ENCODE results near the gene PSMD10.

DNA sequence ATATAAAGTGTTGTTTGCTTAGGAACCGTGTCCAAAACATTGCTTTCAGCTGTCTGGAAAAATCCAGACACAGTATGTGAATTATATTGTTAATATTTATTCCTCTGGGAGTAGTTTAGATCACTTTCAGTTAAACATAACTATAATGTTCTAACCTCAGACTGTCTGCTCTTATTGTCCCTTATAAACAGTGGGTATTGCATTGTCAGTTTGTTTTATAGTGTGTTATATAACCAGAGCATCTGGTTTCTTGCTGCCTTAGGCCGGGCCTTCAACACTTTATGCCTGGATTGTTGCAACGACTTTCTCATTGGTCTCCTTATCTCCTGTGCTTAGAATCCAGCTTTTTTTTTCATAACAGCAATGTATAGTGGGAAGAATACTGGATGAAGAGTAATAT is 26.6 kb upstream of the PSMD10 start:
- TF ChIP-seq, protein P1, sequence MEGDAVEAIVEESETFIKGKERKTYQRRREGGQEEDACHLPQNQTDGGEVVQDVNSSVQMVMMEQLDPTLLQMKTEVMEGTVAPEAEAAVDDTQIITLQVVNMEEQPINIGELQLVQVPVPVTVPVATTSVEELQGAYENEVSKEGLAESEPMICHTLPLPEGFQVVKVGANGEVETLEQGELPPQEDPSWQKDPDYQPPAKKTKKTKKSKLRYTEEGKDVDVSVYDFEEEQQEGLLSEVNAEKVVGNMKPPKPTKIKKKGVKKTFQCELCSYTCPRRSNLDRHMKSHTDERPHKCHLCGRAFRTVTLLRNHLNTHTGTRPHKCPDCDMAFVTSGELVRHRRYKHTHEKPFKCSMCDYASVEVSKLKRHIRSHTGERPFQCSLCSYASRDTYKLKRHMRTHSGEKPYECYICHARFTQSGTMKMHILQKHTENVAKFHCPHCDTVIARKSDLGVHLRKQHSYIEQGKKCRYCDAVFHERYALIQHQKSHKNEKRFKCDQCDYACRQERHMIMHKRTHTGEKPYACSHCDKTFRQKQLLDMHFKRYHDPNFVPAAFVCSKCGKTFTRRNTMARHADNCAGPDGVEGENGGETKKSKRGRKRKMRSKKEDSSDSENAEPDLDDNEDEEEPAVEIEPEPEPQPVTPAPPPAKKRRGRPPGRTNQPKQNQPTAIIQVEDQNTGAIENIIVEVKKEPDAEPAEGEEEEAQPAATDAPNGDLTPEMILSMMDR (IDR thresholded peaks at IDR 0.05) = no peak
- no peak for TF ChIP-seq POLR2A (IDR thresholded peaks at IDR 0.05)
